Lower leg skin (tissue), 4 donors: Measurements from ENCODE around the gene IL1B. TPM values are rescaled to one million over a fixed set of nuclear protein-coding genes. Genes with fewer than 3 reads are reported as not detected.

Experiments
- DNase-seq, 2 donors: peaks; one replicate each; pipeline ENCODE4 v3.0.0-alpha.2; 2019; ENCODE audit warnings: low spot score in 2 of 2
- H3K4me3 ChIP-seq: fragments of 200-600 bp; sonication (generic); 2 replicates; pipeline ENCODE4 v1.5.1; 2017; ENCODE audit warnings: mild to moderate bottlenecking, low read depth; ENCODE audit not compliant: poor library complexity, severe bottlenecking
- POLR2A ChIP-seq, 2 donors: fragments of 450-650 bp; IDR thresholded peaks; one replicate each; pipeline ENCODE4 v1.6.1; 2016 to 2017; ENCODE audit warnings: antibody characterized with exemption in 2 of 2, mild to moderate bottlenecking in 1 of 2, moderate library complexity in 1 of 2
- WGBS, 2 donors: methylation state at CpG; one replicate each; pipeline ENCODE4 v1.1.5; 2018; 5-methylcytosine and 5-hydroxymethylcytosine counted together
- intact Hi-C: fragments of 100-400 bp; cut with DNase I; formaldehyde crosslinking; loops from one replicate; pipeline ENCODE4 v1.15.0; 2023; ENCODE audit warnings: low total_unique reads
- total RNA-seq, 4 donors: library from RNA; depleted of rRNA; stranded (reverse); fragments of >200 nt; gene quantifications; one replicate each; pipeline ENCODE4 v1.1.0, GENCODE V29; 2016
- TF ChIP-seq, protein P1 (sequence below), 3 donors: fragments of 450-650 bp; IDR thresholded peaks; one replicate each; pipeline ENCODE4 v1.5.1; 2016; ENCODE audit warnings: antibody characterized with exemption in 3 of 3, mild to moderate bottlenecking in 3 of 3, moderate library complexity in 2 of 3

Gene IL1B
- total RNA-seq, 4 donors from 2014 or later = 0.47 TPM; not detected in 3

DNA sequence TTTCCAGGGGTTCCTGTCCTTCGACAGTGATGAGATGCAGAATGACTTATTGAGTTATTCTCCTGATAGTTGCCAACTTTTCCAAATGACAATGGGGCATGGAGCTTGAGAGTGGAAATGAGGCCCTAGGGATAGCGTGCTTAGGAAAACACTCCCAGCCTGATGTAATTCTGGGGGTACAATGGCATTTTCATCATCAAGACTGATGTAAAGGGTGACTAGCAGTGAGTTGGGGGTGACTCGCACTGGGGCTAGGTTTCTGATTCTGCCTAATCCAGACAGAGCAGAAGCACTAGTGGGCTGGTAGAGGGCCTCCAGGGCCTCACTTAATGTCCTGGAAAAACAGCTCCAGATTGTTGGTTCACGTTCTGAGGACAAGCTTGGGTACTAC, 40.4 kb upstream of the IL1B start:
- no peak overlapping the region for H3K4me3 ChIP-seq
- WGBS, 2 donors = 71 to 72% methylated on average over 4 of the region's 4 CpGs
- TF ChIP-seq POLR2A (IDR thresholded peaks at IDR 0.05) = no peak
- TF ChIP-seq, protein P1, sequence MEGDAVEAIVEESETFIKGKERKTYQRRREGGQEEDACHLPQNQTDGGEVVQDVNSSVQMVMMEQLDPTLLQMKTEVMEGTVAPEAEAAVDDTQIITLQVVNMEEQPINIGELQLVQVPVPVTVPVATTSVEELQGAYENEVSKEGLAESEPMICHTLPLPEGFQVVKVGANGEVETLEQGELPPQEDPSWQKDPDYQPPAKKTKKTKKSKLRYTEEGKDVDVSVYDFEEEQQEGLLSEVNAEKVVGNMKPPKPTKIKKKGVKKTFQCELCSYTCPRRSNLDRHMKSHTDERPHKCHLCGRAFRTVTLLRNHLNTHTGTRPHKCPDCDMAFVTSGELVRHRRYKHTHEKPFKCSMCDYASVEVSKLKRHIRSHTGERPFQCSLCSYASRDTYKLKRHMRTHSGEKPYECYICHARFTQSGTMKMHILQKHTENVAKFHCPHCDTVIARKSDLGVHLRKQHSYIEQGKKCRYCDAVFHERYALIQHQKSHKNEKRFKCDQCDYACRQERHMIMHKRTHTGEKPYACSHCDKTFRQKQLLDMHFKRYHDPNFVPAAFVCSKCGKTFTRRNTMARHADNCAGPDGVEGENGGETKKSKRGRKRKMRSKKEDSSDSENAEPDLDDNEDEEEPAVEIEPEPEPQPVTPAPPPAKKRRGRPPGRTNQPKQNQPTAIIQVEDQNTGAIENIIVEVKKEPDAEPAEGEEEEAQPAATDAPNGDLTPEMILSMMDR (IDR thresholded peaks at IDR 0.05) = no peak
- DNase-seq = no peak
- intact Hi-C loops = no loop called here

DNA sequence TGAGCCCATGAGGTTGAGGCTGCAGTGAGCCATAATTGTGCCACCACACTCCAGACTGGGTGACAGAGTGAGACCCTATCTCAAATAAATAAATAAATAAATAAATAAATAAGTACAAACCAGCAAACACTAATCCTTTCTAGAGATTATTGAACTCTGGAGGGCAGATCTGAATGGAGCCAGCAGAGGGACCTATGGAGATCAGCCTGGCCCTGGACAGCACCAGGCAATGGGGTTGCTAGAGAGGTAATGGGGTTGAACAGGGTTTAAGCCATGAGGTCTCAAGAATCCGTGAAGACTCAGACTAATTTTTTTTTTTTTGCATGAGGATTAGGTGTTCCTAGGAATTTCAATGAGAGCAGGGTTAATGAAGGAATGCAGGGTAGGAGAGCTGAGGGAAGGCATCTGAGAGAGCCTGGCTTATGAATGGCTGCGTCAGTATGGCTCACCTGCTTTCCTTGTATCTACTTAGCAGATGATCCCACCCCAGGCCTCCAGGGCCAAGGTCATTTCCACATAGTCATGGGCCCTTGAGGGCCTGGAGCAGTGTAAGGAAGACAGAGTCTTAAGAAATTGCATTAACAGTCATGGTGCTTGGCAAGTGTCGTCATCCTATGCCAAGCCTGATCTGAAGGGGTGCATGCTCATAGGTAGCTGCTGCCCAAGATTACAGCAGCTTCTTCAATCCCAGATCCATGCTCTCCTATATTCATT, 39.8 kb upstream of the IL1B start:
- H3K4me3 ChIP-seq = no peak overlapping the region
- TF ChIP-seq, protein P1 (IDR thresholded peaks at IDR 0.05) = no peak
- TF ChIP-seq POLR2A (IDR thresholded peaks at IDR 0.05) = no peak
- WGBS, 2 donors = 83 to 95% methylated on average over 3 of the region's 3 CpGs
- intact Hi-C loops = no loop called here
- no peak for DNase-seq

DNA sequence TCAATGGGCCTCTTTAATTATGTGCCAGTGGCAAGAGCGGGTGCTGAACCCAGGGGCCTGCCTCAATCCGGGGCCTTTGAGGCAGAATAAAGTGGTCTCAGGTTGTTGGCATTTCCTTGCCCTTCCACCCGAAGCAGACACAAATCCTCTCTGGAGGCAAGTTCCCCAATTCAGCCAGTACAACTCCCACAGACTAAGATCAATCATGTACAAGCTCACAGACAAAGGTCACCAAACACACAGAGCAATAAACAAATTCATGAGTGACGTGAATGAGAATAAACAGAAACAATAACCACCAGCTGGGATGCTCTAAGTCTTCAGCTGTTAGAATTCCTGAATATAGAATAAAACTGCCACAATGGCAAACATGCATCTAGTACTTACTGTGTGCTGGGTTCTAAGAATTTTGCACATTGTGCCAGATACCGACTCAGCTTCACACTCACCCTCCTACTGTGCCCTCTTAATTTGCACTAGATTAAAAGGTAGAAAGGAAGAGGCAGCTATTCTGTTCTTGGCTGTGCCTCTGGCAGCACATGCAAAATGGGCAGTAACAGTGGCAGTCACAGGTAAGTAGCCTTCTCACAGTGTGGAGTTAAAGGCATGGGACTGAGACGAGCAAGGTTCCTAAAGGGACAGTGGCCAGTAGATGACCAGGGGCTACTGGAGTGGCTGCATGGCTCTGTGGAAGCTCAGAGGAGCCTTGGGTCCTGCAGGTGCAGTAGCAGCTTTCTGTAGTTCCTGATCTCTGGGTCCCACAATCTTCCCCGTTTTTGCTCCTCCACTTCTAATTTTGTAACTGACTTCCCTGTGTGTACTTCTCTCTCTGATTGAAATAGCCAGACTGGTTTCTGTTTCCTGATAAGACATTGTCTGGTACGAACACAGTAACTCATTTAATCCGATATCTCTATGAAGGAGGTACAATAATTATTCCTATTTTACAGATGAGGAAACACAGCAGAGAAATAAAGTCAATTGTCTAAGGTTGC, 34.6 kb upstream of the IL1B start:
- TF ChIP-seq POLR2A (IDR thresholded peaks at IDR 0.05) = no peak
- TF ChIP-seq, protein P1 (IDR thresholded peaks at IDR 0.05) = no peak

DNA sequence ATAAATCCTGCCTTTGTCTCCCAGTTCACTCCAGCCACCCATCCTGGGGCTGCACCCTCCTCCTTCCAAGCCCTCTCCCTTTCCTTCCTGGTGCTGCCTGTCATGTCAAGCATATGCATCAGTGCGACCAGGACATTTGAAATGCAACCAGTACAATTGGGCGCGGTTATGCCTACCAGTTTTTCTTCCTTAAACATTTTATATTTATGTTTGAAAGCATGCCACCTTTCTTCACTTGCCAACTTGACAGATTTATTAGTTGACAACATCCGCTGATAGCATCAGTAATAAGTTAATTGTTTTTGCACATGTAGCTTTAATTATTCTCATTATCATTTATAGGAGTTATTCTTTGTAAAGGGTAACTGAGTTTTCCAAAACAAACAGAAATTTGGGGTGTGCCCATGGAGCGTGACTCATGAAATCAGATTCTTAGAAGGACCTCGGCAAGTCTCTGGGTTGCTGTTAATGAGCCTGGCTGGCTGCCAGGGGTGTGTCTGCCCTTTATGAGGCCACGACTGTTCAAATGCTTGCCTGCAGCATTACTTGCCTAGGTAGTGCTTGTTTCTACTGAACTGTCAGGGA, 32.8 kb upstream of the IL1B start:
- WGBS, 2 donors = 14 to 20% methylated on average over 7 of the region's 7 CpGs
- intact Hi-C loops = no loop called here
- TF ChIP-seq POLR2A (IDR thresholded peaks at IDR 0.05) = no peak
- TF ChIP-seq, protein P1 (IDR thresholded peaks at IDR 0.05) = no peak

More for the DNA sequence above, 34.6 kb upstream of the IL1B start:
- no peak for DNase-seq
- 71 to 79% methylated on average over 9 of the region's 9 CpGs for WGBS, 2 donors
- intact Hi-C loops = no loop called here
- H3K4me3 ChIP-seq = no peak overlapping the region

DNA sequence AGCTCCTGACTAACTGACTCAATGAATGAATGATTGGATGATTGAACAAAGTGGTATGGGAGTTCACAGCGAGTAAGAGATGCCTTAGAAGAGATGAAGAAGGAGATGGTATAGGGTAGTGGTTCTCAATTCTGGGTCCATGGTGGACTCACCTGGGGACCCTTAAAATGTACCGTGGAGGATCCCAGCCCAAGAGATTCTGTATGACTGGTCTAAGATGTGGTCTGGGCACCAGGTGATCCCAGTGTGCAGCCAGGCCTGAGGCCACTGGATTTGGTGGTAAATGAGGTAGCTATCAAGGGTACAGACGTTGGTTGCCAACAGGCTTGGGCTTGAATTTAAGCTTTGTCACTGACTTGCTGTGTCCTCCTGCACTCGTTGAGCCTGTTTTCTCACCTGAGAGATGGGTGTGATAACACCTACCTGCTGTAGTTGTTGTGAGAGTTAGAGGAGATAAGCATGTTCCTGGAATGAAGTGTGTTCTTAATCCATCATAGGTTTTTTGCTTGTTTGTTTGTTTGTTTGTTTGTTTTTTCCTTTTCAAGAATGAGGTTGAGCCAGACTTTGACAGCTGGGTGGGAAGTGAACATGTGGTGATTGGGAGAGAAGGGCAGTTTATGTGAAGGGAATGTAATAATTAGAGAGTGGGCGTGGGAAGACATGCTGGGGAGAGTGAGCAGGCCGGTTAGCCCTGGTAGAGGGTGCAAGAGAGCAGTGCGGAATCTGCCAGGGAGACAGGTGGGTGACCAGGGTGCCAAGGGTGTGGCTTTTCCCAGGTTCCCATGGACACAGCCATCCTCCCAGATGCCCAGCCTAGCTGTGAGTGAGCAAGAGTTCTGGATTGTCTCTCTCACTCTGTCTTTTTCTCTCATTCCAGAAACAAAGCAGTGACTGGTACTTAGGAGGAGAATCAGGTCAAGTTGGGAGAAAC, 31.4 kb upstream of the IL1B start:
- TF ChIP-seq, protein P1 (IDR thresholded peaks at IDR 0.05) = no peak
- no peak for TF ChIP-seq POLR2A (IDR thresholded peaks at IDR 0.05)
- H3K4me3 ChIP-seq = no peak overlapping the region
- intact Hi-C loops = no loop called here
- 55 to 62% methylated on average over 7 of the region's 7 CpGs for WGBS, 2 donors
- DNase-seq = no peak

More for the DNA sequence above, 32.8 kb upstream of the IL1B start:
- H3K4me3 ChIP-seq = no peak overlapping the region
- peak; percentile 81 to 95 for DNase-seq
